HG02763 (cell line): ENCODE data around the gene SELE.
"Not testable (repeated sequence)": the region's sequence is repeated elsewhere in the genome, so short reads cannot be mapped to it uniquely, and the experiment has no call there.

Experiments used
- ATAC-seq: cut with Tn5 transposase; IDR thresholded peaks from one replicate; pipeline ENCODE4 v1.9.1; 2021; ENCODE audit warnings: mild to moderate bottlenecking, moderate library complexity; ENCODE audit not compliant: unreplicated experiment

The SELE gene

GRCh38 chr1:169724168-169724567, 9.7 kb downstream of the SELE start:
- ATAC-seq, result no peak

- no peak for ATAC-seq
These were observed 10.1 kb downstream of the SELE start for GRCh38 chr1:169723763-169724162.

- ATAC-seq, result no peak
These were observed 11.1 kb downstream of the SELE start for GRCh38 chr1:169722779-169723178.

- ATAC-seq, result not testable (repeated sequence)
These were observed 18.8 kb downstream of the SELE start for GRCh38 chr1:169715100-169715499.

- ATAC-seq, result not testable (repeated sequence)
These were observed 20.8 kb downstream of the SELE start for GRCh38 chr1:169713090-169713489.

- ATAC-seq, result no peak
These were observed 21.6 kb downstream of the SELE start for GRCh38 chr1:169712309-169712631.

- peak; percentile 73 for ATAC-seq
These were observed 22.2 kb downstream of the SELE start, which contains the start of gene SELL for GRCh38 chr1:169711469-169712308. Gene SELL (minus strand): TSS chr1:169711620. CDS start chr1:169711498, 122 bp downstream.

GRCh38 chr1:169708647-169709046, 25.2 kb downstream of the SELE start:
- no peak for ATAC-seq

- ATAC-seq, result no peak
These were observed 25.8 kb downstream of the SELE start for GRCh38 chr1:169707912-169708604.

GRCh38 chr1:169704797-169705196, 29.1 kb downstream of the SELE start:
- no peak for ATAC-seq

- no peak for ATAC-seq
These were observed 32.4 kb downstream of the SELE start for GRCh38 chr1:169701261-169702005.

- no peak for ATAC-seq
These were observed 34.2 kb downstream of the SELE start for GRCh38 chr1:169699707-169700106.

GRCh38 chr1:169698976-169699375, 34.9 kb downstream of the SELE start:
- no peak for ATAC-seq

- no peak for ATAC-seq
These were observed 36.1 kb downstream of the SELE start for GRCh38 chr1:169697755-169698154.

GRCh38 chr1:169696273-169697100, 37.4 kb downstream of the SELE start:
- ATAC-seq, result no peak

GRCh38 chr1:169694304-169695075, 39.4 kb downstream of the SELE start:
- peak; percentile 45 for ATAC-seq

- ATAC-seq, result peak; percentile 33
These were observed 41.0 kb downstream of the SELE start for GRCh38 chr1:169692756-169693460.

GRCh38 chr1:169690489-169690888, 43.4 kb downstream of the SELE start:
- ATAC-seq, result no peak

- no peak for ATAC-seq
These were observed 44.5 kb downstream of the SELE start for GRCh38 chr1:169689395-169689794.
